Measurements from ENCODE around the gene HLA-DMA.
A peak's percentile ranks its signal among the peaks of the same experiment; 100 is the strongest.

The HLA-DMA gene

DNA sequence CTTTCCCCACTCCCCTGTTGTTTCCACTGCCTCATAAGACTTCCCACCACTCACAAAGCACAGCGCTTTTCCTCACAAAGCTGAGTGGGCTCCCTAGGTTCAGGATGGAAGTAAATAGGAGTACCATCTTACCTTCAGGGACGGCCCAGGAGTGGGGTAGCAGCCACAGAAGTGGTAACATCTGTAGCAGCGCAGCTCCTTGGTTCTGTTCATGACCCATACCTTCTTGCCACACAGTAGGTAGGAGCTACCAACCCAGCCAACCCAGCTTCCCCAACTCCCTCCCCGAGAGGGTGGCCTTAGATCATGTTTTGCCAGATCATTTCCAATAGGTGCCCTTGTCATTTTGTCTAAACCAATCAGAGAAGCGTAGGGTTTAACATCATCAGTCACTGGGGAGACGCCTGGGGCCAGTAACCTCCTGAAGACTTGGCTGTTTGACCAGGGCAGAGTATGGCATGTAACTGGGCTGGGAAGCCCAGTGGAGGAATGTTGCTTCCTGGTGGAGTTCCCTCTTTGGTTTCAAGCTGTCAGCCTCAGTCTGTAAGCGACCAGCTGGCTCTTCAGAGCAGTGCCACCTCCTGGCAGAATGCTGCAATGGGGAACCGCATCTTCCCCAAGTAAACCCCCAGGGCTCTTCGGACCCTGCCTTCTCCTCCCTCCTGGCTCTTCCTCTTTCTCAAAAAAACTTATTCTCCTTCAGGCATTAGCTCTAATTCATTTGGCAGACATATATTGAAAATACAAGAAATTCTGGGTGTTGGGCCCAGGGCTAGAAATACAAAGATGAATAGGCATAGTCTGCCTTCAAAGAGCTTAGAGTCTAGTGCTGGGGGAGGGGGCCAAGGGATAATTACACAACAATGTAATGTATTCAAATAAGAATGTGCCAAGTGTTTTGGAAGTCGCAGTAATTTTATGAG lies at the start of gene HLA-DMA:
HLA-DMA (minus strand) TSS at position 281 of the 923 bp plus-strand sequence; CDS start at position 220, 61 bp downstream.
- no peak within 1 kb of the TSS for H3K4me3 ChIP-seq (ENCODE audit: control insufficient read depth, low read depth, low read length)
- TF ChIP-seq, protein P1, sequence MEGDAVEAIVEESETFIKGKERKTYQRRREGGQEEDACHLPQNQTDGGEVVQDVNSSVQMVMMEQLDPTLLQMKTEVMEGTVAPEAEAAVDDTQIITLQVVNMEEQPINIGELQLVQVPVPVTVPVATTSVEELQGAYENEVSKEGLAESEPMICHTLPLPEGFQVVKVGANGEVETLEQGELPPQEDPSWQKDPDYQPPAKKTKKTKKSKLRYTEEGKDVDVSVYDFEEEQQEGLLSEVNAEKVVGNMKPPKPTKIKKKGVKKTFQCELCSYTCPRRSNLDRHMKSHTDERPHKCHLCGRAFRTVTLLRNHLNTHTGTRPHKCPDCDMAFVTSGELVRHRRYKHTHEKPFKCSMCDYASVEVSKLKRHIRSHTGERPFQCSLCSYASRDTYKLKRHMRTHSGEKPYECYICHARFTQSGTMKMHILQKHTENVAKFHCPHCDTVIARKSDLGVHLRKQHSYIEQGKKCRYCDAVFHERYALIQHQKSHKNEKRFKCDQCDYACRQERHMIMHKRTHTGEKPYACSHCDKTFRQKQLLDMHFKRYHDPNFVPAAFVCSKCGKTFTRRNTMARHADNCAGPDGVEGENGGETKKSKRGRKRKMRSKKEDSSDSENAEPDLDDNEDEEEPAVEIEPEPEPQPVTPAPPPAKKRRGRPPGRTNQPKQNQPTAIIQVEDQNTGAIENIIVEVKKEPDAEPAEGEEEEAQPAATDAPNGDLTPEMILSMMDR (IDR thresholded peaks at IDR 0.05; ENCODE audit: control insufficient read depth, insufficient read depth, low read depth, low read length, missing control alignments): peak; percentile 88
- peak; percentile 96 for DNase-seq (ENCODE audit: low read depth)

DNA sequence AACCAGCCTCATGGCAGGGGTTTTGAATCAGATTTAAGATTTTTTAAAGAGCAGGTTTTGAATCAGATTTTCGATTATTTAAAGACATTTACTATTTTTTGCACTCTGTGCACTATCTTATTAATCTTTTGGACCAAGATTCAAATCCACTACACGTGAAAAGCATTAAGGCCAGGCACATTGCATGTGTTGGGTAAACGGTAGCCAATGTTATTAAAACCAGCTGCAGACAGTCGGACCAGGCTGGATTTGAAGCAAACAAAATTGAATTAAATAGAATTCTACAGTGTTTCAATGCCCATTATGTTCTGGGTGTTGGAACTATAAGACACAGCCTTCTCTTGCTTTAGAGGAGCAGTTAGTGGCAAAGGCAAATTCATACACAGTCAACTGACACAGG lies 48.8 kb upstream of the HLA-DMA start:
- TF ChIP-seq, protein P1 (IDR thresholded peaks at IDR 0.05; ENCODE audit: control insufficient read depth, insufficient read depth, low read depth, low read length, missing control alignments): no peak
- H3K4me3 ChIP-seq (ENCODE audit: control insufficient read depth, low read depth, low read length): no peak overlapping the region
- DNase-seq (ENCODE audit: low read depth): no peak

DNA sequence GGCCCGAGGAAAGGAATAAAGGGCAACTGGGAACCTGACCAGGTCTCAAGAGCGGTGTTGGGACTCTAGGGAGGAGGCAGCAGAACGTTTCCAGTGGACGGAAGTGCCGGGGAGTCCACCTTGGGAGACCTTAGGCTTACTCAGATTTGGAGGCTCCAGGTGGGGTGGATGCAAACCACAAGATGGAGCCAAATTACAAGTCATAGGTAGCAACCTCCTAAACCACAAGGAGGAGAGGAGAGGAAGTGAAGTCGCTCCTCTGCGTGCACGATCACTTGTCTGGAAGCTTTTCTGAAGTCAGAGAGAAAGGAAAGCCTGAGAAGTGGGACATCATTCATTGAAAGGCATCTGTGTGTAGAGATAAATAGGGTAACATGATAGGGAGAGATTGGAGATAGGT lies 47.2 kb upstream of the HLA-DMA start:
- no peak overlapping the region for H3K4me3 ChIP-seq (ENCODE audit: control insufficient read depth, low read depth, low read length)
- TF ChIP-seq, protein P1 (IDR thresholded peaks at IDR 0.05; ENCODE audit: control insufficient read depth, insufficient read depth, low read depth, low read length, missing control alignments): no peak
- no peak for DNase-seq (ENCODE audit: low read depth)

DNA sequence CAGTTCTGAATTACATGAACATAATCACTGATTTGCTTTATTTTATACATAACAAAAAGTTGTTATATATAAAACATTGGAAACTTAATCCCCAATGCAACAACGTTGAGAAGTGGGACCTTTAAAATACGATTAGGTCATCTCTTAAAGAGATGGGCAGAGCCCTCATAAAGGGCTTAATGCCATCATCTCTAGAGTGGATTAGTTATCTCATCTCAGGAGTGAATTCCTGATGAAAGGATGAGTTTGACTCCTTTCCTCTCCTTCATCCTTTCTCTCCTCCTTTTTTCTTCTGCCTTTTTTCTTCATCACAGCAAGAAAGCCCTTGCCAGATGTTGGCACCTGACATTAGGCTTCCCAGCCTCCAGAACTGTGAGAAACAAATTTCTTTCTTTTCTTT lies 42.6 kb upstream of the HLA-DMA start:
- no peak overlapping the region for H3K4me3 ChIP-seq (ENCODE audit: control insufficient read depth, low read depth, low read length)
- TF ChIP-seq, protein P1 (IDR thresholded peaks at IDR 0.05; ENCODE audit: control insufficient read depth, insufficient read depth, low read depth, low read length, missing control alignments): no peak
- no peak for DNase-seq (ENCODE audit: low read depth)

DNA sequence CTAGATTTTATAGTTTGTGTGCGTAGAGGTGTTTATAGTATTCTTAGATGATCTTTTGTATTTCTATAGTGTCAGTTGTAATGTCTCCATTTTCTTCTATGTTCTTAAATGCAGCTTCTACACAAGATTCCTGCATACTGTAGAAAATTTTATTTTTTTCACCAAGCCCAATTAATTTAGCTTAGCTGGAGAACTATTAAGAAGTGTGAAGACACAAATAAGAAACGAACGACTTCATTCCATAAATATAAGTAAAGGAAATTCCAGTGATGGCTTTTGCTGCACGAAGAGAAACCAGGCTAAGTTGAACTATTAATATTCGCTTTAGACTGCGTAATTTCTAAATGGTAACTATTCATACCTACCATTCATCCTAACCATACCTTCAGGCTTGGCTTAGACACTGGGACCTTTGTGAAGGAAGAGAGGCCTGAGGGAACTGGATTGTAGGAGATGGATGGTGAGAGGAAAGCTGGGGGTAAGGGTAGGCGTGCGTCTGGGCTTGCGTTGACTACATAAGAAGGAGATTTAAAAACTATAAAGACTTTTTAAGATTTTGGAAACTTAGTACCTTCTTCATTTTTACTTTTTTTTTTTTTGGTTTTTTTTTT lies 40.6 kb upstream of the HLA-DMA start:
- no peak overlapping the region for H3K4me3 ChIP-seq (ENCODE audit: control insufficient read depth, low read depth, low read length)
- DNase-seq (ENCODE audit: low read depth): no peak
- TF ChIP-seq, protein P1 (IDR thresholded peaks at IDR 0.05; ENCODE audit: control insufficient read depth, insufficient read depth, low read depth, low read length, missing control alignments): no peak

DNA sequence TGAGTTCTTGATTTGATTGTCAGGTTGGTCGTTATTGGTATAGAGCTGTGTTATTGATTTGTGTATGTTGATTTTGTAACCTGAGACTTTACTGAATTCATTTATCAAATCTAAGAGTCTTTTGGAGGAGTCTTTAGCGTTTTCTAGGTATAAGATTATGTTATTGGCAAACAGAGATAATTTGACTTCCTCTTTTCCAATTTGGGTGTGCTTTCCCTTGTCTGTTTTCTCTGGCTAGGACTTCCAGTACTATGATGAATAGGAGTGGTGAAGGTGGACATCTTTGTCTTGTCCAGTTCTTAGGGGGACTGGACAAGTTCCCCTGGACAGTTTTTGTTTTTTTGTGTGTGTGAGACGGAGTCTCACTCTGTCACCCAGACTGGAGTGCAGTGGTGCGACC lies 39.1 kb upstream of the HLA-DMA start:
- TF ChIP-seq, protein P1 (IDR thresholded peaks at IDR 0.05; ENCODE audit: control insufficient read depth, insufficient read depth, low read depth, low read length, missing control alignments): no peak
- H3K4me3 ChIP-seq (ENCODE audit: control insufficient read depth, low read depth, low read length): no peak overlapping the region
- DNase-seq (ENCODE audit: low read depth): no peak

Measured in AG09309 (cell line).